ENCODE measurements around the gene TTC39A.
A peak's percentile ranks its signal among the peaks of the same experiment; 100 is the strongest.
"Not testable (repeated sequence)": the region's sequence is repeated elsewhere in the genome, so short reads cannot be mapped to it uniquely, and the experiment has no call there.

TTC39A gene

GRCh38 chr1:51253691-51254090 lies 76.7 kb downstream of the TTC39A start:
- H3K4me3 ChIP-seq (ENCODE audit: low read depth, low read length), result no peak overlapping the region
- DNase-seq (ENCODE audit: low read depth), result no peak
- TF ChIP-seq MYC (IDR thresholded peaks at IDR 0.05; ENCODE audit: low read depth, low read length), result no peak
- no peak for TF ChIP-seq POLR2A (IDR thresholded peaks at IDR 0.05; ENCODE audit: extremely low read depth, insufficient read length)
- no peak for TF ChIP-seq CTCF (IDR thresholded peaks at IDR 0.05; ENCODE audit: low read depth, low read length)
- no peak for TF ChIP-seq MAX (IDR thresholded peaks at IDR 0.05; ENCODE audit: low read depth, low read length)

DNA sequence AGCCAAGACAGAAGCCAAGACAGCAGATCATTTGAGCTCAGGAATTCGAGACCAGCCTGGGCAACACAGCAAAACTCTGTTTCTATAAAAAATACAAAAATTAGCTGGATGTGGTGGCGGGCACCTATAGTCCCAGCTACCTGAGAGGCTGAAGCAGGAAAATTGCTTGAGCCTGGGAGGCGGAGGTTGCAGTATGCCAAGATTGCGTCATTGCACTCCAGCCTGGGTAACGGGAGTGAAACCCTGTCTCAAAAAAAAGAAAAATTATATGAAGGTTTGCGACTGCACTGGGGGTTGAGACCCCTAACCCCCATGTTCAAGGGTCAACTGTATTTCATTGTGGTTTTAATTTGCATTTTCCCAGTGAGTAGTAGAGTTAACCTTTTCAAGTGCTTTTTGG lies 78.0 kb downstream of the TTC39A start:
- no peak overlapping the region for H3K4me3 ChIP-seq (ENCODE audit: low read depth, low read length)
- TF ChIP-seq MYC (IDR thresholded peaks at IDR 0.05; ENCODE audit: low read depth, low read length), result no peak
- no peak for TF ChIP-seq POLR2A (IDR thresholded peaks at IDR 0.05; ENCODE audit: extremely low read depth, insufficient read length)
- TF ChIP-seq CTCF (IDR thresholded peaks at IDR 0.05; ENCODE audit: low read depth, low read length), result no peak
- TF ChIP-seq MAX (IDR thresholded peaks at IDR 0.05; ENCODE audit: low read depth, low read length), result no peak
- no peak for DNase-seq (ENCODE audit: low read depth)

DNA sequence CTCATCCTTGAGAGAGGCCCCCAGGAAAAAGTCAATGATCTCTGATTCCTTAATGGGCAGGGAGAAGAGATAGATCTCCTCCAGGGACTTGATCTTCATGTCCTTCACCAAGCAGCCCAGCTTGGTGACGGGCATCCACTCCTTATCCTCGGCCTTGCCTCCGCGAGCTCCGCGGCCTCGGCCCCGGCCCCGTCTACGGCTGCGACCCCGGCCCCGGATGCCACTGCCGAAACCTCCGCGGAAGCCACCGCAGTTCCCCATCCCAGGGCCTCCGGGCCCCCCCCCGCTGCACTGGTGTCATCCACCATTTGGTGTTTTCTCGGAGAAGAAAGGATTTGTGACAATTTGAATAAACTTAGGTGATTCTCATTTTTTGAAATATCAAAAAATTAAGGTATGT lies 79.2 kb downstream of the TTC39A start:
- H3K4me3 ChIP-seq (ENCODE audit: low read depth, low read length); DNase-seq (ENCODE audit: low read depth): not testable (repeated sequence)

GRCh38 chr1:51250729-51251128 lies 79.6 kb downstream of the TTC39A start:
- not testable (repeated sequence) for H3K4me3 ChIP-seq (ENCODE audit: low read depth, low read length); DNase-seq (ENCODE audit: low read depth)

DNA sequence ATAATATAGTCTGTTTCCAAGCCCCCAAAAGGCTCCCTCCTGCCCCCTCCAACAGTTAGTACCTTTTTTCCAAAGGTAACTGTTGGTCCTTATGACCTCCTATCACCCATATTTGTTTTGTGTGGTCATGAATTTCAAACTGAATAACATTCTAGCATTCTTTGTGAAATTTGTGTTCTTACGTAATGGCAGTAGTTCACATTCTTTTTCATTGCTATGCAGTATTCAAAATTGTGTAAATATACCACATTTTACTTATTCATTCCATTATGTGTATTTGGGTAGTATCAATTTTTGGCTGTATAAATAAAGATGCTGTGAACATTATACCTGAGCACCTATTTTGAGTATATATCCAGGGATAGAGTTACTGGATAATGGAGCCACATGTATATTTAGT lies 80.9 kb downstream of the TTC39A start:
- TF ChIP-seq MYC (IDR thresholded peaks at IDR 0.05; ENCODE audit: low read depth, low read length) (no peak), CTCF (IDR thresholded peaks at IDR 0.05; ENCODE audit: low read depth, low read length) (no peak), MAX (IDR thresholded peaks at IDR 0.05; ENCODE audit: low read depth, low read length) (no peak), POLR2A (IDR thresholded peaks at IDR 0.05; ENCODE audit: extremely low read depth, insufficient read length) (no peak)
- H3K4me3 ChIP-seq (ENCODE audit: low read depth, low read length), result no peak overlapping the region
- DNase-seq (ENCODE audit: low read depth), result no peak

DNA sequence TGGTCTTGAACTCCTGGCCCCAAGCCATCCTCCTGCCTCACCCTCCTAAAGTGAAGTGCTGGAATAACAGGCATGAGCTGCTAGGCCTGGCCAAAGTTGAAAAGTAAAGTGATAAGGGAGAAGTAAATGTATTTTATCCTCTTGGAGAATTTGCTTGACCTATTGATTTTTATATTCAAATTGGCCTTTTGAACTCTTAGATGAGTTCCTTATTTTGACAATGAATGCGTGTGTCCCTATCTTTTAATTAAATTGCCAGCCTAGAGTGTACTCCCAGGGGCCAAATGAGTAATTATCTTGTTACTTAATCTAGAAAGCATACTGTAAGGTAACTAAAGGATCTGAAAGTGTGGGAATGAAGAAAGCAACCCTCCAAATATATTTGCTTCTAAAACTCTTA lies 82.9 kb downstream of the TTC39A start:
- peak; percentile 37 for DNase-seq (ENCODE audit: low read depth)
- no peak overlapping the region for H3K4me3 ChIP-seq (ENCODE audit: low read depth, low read length)
- TF ChIP-seq MYC (IDR thresholded peaks at IDR 0.05; ENCODE audit: low read depth, low read length), result no peak
- TF ChIP-seq MAX (IDR thresholded peaks at IDR 0.05; ENCODE audit: low read depth, low read length), result no peak
- TF ChIP-seq POLR2A (IDR thresholded peaks at IDR 0.05; ENCODE audit: extremely low read depth, insufficient read length), result no peak
- no peak for TF ChIP-seq CTCF (IDR thresholded peaks at IDR 0.05; ENCODE audit: low read depth, low read length)

- no peak overlapping the region for H3K4me3 ChIP-seq (ENCODE audit: low read depth, low read length)
- TF ChIP-seq MYC (IDR thresholded peaks at IDR 0.05; ENCODE audit: low read depth, low read length) (no peak), MAX (IDR thresholded peaks at IDR 0.05; ENCODE audit: low read depth, low read length) (no peak), POLR2A (IDR thresholded peaks at IDR 0.05; ENCODE audit: extremely low read depth, insufficient read length) (no peak), CTCF (IDR thresholded peaks at IDR 0.05; ENCODE audit: low read depth, low read length) (no peak)
- no peak for DNase-seq (ENCODE audit: low read depth)
Measured at GRCh38 chr1:51247022-51247421, 83.3 kb downstream of the TTC39A start.

Data from NB4 (cell line).